ENCODE measurements around the gene MDM2. TPM values are rescaled to one million over a fixed set of nuclear protein-coding genes. Genes with fewer than 3 reads are reported as not detected.
A peak's percentile ranks its signal among the peaks of the same experiment; 100 is the strongest.
"Not testable (repeated sequence)": the region's sequence is repeated elsewhere in the genome, so short reads cannot be mapped to it uniquely, and the experiment has no call there.

MDM2 gene
- total RNA-seq, 1 donor from 2014 or later, result 36.0 TPM

- Histone ChIP-seq H3K27ac (replicated peaks) (peak overlapping the region; percentile 17), H3K27me3 (ENCODE audit: low read depth) (no peaks in the 10 kb centered on the region), H3K4me1 (peaks cover 22% of the 10 kb centered on the region), H3K4me3 (no peak overlapping the region), H3K9me3 (replicated peaks) (no peaks in the 10 kb centered on the region), H3K36me3 (peaks cover 90% of the 10 kb centered on the region)
- intact Hi-C loops (cut with micrococcal nuclease), result no loop called here
- TF ChIP-seq CTCF (IDR thresholded peaks at IDR 0.05; ENCODE audit: borderline replicate concordance), result no peak
- DNase-seq, result no peak
These were observed 27.4 kb downstream of the MDM2 start for GRCh38 chr12:68835333-68835908.

- intact Hi-C loops (cut with micrococcal nuclease), result no loop called here
- no peak overlapping the region for H3K4me3 ChIP-seq
- DNase-seq, result no peak
- H3K4me1 ChIP-seq, result peaks cover 22% of the 10 kb centered on the region
- no peaks in the 10 kb centered on the region for H3K9me3 ChIP-seq (replicated peaks)
- no peak overlapping the region for H3K27ac ChIP-seq (replicated peaks)
- peaks cover 91% of the 10 kb centered on the region for H3K36me3 ChIP-seq
- no peak for TF ChIP-seq CTCF (IDR thresholded peaks at IDR 0.05; ENCODE audit: borderline replicate concordance)
- H3K27me3 ChIP-seq (ENCODE audit: low read depth), result no peaks in the 10 kb centered on the region
These were observed 29.2 kb downstream of the MDM2 start for GRCh38 chr12:68837215-68837614.

- Histone ChIP-seq H3K27ac (replicated peaks) (no peak overlapping the region), H3K27me3 (ENCODE audit: low read depth) (no peaks in the 10 kb centered on the region), H3K4me3 (no peak overlapping the region), H3K36me3 (peaks cover 97% of the 10 kb centered on the region), H3K9me3 (replicated peaks) (no peaks in the 10 kb centered on the region), H3K4me1 (peaks cover 22% of the 10 kb centered on the region)
- intact Hi-C loops (cut with micrococcal nuclease), result no loop called here
- TF ChIP-seq CTCF (IDR thresholded peaks at IDR 0.05; ENCODE audit: borderline replicate concordance), result no peak
- DNase-seq, result no peak
These were observed 30.3 kb downstream of the MDM2 start for GRCh38 chr12:68838046-68838886.

- Histone ChIP-seq H3K27ac (replicated peaks) (no peak overlapping the region), H3K9me3 (replicated peaks) (no peaks in the 10 kb centered on the region), H3K27me3 (ENCODE audit: low read depth) (no peaks in the 10 kb centered on the region), H3K36me3 (peaks cover 90% of the 10 kb centered on the region), H3K4me1 (peaks cover 22% of the 10 kb centered on the region), H3K4me3 (no peak overlapping the region)
- TF ChIP-seq CTCF (IDR thresholded peaks at IDR 0.05; ENCODE audit: borderline replicate concordance), result no peak
- DNase-seq, result no peak
- intact Hi-C loops (cut with micrococcal nuclease), result no loop called here
These were observed 31.5 kb downstream of the MDM2 start for GRCh38 chr12:68839183-68840147.

GRCh38 chr12:68841175-68841574 lies 33.2 kb downstream of the MDM2 start:
- H3K9me3 ChIP-seq (replicated peaks); H3K27ac ChIP-seq (replicated peaks); H3K4me1 ChIP-seq; intact Hi-C loops (cut with micrococcal nuclease); H3K27me3 ChIP-seq (ENCODE audit: low read depth); H3K4me3 ChIP-seq; DNase-seq: not testable (repeated sequence)
- H3K36me3 ChIP-seq, result peaks cover 79% of the 10 kb centered on the region
